Fibroblast of lung (primary cell): ENCODE measurements around the gene VTI1B. TPM values are rescaled to one million over a fixed set of nuclear protein-coding genes. Genes with fewer than 3 reads are reported as not detected.
"Not testable (repeated sequence)": the region's sequence is repeated elsewhere in the genome, so short reads cannot be mapped to it uniquely, and the experiment has no call there.

Experiments
- DNase-seq, 2 donors: peaks; one replicate each; pipeline versions ENCODE4 v3.0.0 to v3.0.0-alpha.2; 2010; ENCODE audit warnings: low read depth in 2 of 2
- H2AFZ ChIP-seq: 2 replicates; pipeline ENCODE4 v1.5.1; 2012; ENCODE audit warnings: low read length, control low read depth, inconsistent platforms
- H3K27ac ChIP-seq: 2 replicates; pipeline ENCODE4 v1.5.1; 2011; ENCODE audit warnings: low read length, control low read depth; ENCODE audit not compliant: insufficient read depth
- H3K27me3 ChIP-seq: 2 replicates; pipeline ENCODE4 v1.5.1; 2011; ENCODE audit warnings: mild to moderate bottlenecking, low read length; ENCODE audit not compliant: control insufficient read depth, insufficient read depth
- H3K36me3 ChIP-seq: 2 replicates; pipeline ENCODE4 v1.5.1; 2011; ENCODE audit warnings: low read length; ENCODE audit not compliant: control insufficient read depth, insufficient read depth
- H3K4me1 ChIP-seq: 2 replicates; pipeline ENCODE4 v1.5.1; 2011; ENCODE audit warnings: low read length; ENCODE audit not compliant: control insufficient read depth, insufficient read depth; ENCODE audit errors: extremely low read depth
- H3K4me2 ChIP-seq: 2 replicates; pipeline ENCODE4 v1.5.1; 2011; ENCODE audit warnings: low read length, control low read depth; ENCODE audit not compliant: insufficient read depth; ENCODE audit errors: extremely low read depth
- H3K4me3 ChIP-seq, 4 experiments: fragments of 200-600 bp in 1 of 4; sonication (generic) in 1 of 4; replicated peaks in 1 of 4; 2 replicates each; pipeline ENCODE4 v1.5.1; 2011 to 2016; ENCODE audit warnings: low read length in 4 of 4, low read depth in 3 of 4, mild to moderate bottlenecking in 3 of 4, control low read depth in 2 of 4, inconsistent platforms in 1 of 4, mixed read lengths in 1 of 4; ENCODE audit not compliant: insufficient read depth in 1 of 4; ENCODE audit errors: control extremely low read depth in 1 of 4
- H3K79me2 ChIP-seq: 2 replicates; pipeline ENCODE4 v1.5.1; 2012; ENCODE audit warnings: mild to moderate bottlenecking, low read length, inconsistent platforms; ENCODE audit not compliant: control insufficient read depth, insufficient read depth
- H3K9ac ChIP-seq: 2 replicates; pipeline ENCODE4 v1.5.1; 2011; ENCODE audit warnings: mild to moderate bottlenecking, low read length, control low read depth; ENCODE audit not compliant: insufficient read depth
- H3K9me3 ChIP-seq: 2 replicates; pipeline ENCODE4 v1.5.1; 2012; ENCODE audit warnings: low read depth, low read length; ENCODE audit not compliant: control insufficient read depth, insufficient read depth
- H4K20me1 ChIP-seq: 2 replicates; pipeline ENCODE4 v1.5.1; 2011; ENCODE audit warnings: low read length; ENCODE audit not compliant: control insufficient read depth, insufficient read depth; ENCODE audit errors: extremely low read depth
- EZH2 ChIP-seq: IDR thresholded peaks from 2 replicates; pipeline ENCODE4 v1.5.1; 2012; ENCODE audit warnings: low read length, control low read depth, mild to moderate bottlenecking; ENCODE audit errors: missing control alignments
- polyA plus RNA-seq, 2 donors: library from polyadenylated mRNA; depleted of rRNA in 1 of 2; stranded (reverse) in 1 of 2; unstranded in 1 of 2; fragments of >200 nt; gene quantifications; 2 replicates each; pipeline ENCODE4 v1.2.1, GENCODE V29; 2011 to 2012; ENCODE audit warnings: missing spikeins in 1 of 2
- total RNA-seq: library from RNA; depleted of rRNA; stranded (reverse); fragments of >200 nt; gene quantifications from 2 replicates; pipeline ENCODE4 v1.2.1, GENCODE V29; 2014
- TF ChIP-seq, protein P1 (sequence below), 2 donors: IDR thresholded peaks in 1 of 2; conservative IDR thresholded peaks in 1 of 2; 1 replicate in 1 of 2; 2 replicates in 1 of 2; pipeline ENCODE4 v1.5.1; 2011 to 2012; ENCODE audit warnings: low read length in 2 of 2, control low read depth in 1 of 2, inconsistent platforms in 1 of 2, low read depth in 1 of 2, mild to moderate bottlenecking in 1 of 2

The VTI1B gene
- total and polyA plus RNA-seq, 2 donors (not counting 1 experiment from before 2014, with no cell fraction given), result 67.9 to 89.8 TPM

DNA sequence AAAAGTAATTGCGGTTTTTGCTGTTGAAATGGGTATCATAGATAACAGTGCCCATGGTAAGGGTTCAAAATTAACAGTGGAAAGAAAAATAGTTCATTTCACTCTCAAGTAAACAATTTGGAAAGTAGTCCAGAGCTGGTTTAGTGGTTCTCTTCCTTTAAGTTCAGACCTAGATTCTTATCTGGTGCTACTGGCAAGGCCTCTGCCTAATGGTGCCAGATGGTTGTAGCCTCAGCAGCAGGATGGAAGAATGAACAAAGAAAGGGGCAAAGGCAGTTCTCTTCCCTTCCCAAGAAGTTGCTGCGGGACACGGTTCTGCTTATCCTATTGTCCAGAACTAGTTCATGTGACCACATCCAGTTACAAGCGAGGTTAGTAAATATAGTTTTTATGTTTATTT is 44.2 kb downstream of the VTI1B start:
- Histone ChIP-seq H3K27me3 (no peaks in the 10 kb centered on the region), H3K9me3 (no peaks in the 10 kb centered on the region), H2AFZ (no peak overlapping the region), H3K36me3 (no peaks in the 10 kb centered on the region), H4K20me1 (no peaks in the 10 kb centered on the region), H3K4me1 (no peaks in the 10 kb centered on the region), H3K4me2 (no peak overlapping the region), H3K27ac (no peak overlapping the region), H3K9ac (no peak overlapping the region), H3K79me2 (no peaks in the 10 kb centered on the region), H3K4me3 (no peak overlapping the region)
- DNase-seq, result no peak
- no peak for TF ChIP-seq EZH2
- TF ChIP-seq, protein P1, sequence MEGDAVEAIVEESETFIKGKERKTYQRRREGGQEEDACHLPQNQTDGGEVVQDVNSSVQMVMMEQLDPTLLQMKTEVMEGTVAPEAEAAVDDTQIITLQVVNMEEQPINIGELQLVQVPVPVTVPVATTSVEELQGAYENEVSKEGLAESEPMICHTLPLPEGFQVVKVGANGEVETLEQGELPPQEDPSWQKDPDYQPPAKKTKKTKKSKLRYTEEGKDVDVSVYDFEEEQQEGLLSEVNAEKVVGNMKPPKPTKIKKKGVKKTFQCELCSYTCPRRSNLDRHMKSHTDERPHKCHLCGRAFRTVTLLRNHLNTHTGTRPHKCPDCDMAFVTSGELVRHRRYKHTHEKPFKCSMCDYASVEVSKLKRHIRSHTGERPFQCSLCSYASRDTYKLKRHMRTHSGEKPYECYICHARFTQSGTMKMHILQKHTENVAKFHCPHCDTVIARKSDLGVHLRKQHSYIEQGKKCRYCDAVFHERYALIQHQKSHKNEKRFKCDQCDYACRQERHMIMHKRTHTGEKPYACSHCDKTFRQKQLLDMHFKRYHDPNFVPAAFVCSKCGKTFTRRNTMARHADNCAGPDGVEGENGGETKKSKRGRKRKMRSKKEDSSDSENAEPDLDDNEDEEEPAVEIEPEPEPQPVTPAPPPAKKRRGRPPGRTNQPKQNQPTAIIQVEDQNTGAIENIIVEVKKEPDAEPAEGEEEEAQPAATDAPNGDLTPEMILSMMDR (conservative IDR thresholded peaks at IDR 0.05 in 1 of 2, IDR thresholded peaks at IDR 0.05 in 1 of 2; ENCODE audit: low read depth in 1 of 2, low read length in 2 of 2), result no peak

DNA sequence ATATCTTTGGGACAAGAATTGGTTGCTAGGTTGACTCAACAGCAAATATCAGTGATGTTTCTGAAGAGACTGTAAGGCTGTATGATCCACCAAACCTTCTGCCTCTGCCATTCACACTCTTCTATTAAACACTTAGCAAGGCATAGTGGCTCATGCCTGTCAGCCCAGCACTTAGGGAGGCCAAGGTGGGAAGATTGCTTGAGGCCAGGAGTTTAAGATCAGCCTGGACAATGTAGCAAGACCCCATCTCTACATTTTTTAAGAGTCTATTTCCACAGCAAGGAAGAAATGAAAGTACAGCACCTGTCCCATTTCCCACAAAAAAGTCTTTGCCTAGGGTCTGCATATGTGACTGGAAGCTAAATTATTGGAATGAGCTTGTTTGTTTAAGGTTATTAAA is 46.9 kb downstream of the VTI1B start:
- no peak for DNase-seq
- Histone ChIP-seq H4K20me1 (no peaks in the 10 kb centered on the region), H3K9ac (no peak overlapping the region), H3K9me3 (no peaks in the 10 kb centered on the region), H3K4me1 (peaks cover 7% of the 10 kb centered on the region), H3K36me3 (no peaks in the 10 kb centered on the region), H3K27ac (no peak overlapping the region), H3K4me3 (no peak overlapping the region), H3K4me2 (no peak overlapping the region), H3K27me3 (no peaks in the 10 kb centered on the region), H2AFZ (no peak overlapping the region), H3K79me2 (no peaks in the 10 kb centered on the region)
- TF ChIP-seq, protein P1 (conservative IDR thresholded peaks at IDR 0.05 in 1 of 2, IDR thresholded peaks at IDR 0.05 in 1 of 2; ENCODE audit: low read depth in 1 of 2, low read length in 2 of 2), result no peak

DNA sequence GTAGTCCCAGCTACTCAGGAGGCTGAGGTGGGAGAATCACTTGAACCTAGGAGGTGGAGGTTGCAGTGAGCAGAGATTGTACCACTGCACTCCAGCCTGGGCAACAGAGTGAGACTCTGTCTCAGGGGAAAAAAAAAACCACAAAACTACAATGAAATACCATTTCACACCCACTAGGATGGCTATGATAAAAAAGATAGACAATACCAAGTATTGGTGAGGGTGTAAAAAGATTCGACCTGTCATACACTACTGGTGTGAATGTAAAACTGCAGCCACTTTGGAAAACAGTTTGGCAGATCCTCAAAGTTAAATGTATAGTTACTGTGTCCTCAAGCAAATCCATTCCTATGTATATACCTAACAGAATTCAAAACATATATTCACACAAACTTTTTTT is 48.3 kb downstream of the VTI1B start:
- H3K79me2 ChIP-seq, H3K27me3 ChIP-seq, H3K36me3 ChIP-seq, H3K4me1 ChIP-seq, H3K27ac ChIP-seq, H3K4me2 ChIP-seq, H2AFZ ChIP-seq, H3K9ac ChIP-seq, DNase-seq, H3K9me3 ChIP-seq, H4K20me1 ChIP-seq, H3K4me3 ChIP-seq: not testable (repeated sequence)
